Measurements from ENCODE around the gene LUC7L2.

Gene LUC7L2

DNA sequence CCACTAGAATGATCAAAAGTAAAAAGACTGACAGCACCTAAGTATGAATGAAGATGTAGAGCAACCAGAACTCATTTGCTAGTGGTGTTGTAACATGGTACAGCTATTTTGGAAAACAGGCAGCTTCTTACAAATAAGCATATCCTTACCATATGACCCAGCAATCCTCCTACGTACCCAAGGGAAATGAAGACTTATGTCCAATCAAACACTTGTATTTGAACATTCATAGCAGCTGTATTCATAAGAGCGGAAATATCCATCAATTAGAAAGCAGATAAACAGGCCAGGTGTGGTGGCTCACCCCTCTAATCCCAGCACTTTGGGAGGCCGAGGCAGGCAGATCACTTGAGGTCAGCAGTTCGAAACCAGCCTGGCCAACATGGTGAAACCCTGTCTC, 70.7 kb downstream of the LUC7L2 start:
- no peaks in the 10 kb centered on the region for H3K9me3 ChIP-seq
- H3K4me1 ChIP-seq (ENCODE audit: control insufficient read depth in 1 of 2, insufficient read depth in 1 of 2, low read depth in 1 of 2, low read length in 1 of 2), result peaks cover 13 to 15% of the 10 kb centered on the region in 2 experiments
- no peaks in the 10 kb centered on the region for H3K27me3 ChIP-seq
- H3K4me3 ChIP-seq (ENCODE audit: low read depth in 1 of 2, low read length in 1 of 2), result no peak overlapping the region
- no peak overlapping the region for H3K27ac ChIP-seq
- H3K36me3 ChIP-seq, result no peaks in the 10 kb centered on the region
- TF ChIP-seq, protein P1, sequence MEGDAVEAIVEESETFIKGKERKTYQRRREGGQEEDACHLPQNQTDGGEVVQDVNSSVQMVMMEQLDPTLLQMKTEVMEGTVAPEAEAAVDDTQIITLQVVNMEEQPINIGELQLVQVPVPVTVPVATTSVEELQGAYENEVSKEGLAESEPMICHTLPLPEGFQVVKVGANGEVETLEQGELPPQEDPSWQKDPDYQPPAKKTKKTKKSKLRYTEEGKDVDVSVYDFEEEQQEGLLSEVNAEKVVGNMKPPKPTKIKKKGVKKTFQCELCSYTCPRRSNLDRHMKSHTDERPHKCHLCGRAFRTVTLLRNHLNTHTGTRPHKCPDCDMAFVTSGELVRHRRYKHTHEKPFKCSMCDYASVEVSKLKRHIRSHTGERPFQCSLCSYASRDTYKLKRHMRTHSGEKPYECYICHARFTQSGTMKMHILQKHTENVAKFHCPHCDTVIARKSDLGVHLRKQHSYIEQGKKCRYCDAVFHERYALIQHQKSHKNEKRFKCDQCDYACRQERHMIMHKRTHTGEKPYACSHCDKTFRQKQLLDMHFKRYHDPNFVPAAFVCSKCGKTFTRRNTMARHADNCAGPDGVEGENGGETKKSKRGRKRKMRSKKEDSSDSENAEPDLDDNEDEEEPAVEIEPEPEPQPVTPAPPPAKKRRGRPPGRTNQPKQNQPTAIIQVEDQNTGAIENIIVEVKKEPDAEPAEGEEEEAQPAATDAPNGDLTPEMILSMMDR (IDR thresholded peaks at IDR 0.05), result no peak

DNA sequence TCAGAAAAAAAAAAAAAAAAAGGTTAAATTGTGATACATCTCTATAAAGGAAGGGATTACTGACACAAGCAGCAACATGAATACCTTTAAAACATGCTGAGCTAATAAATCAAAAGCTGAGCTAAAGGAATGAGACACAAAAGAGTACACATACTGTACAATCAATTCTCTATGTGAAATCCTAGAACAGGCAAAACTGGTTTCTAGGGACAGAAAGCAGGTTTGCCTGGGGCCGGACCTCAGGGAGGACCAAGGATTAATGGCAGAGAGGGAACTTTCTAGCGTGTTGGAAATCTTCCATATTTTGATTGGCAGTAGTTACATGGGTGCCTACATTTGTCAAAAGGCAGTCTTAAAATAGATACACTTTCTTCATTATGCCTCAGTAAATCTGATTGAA, 71.3 kb downstream of the LUC7L2 start:
- H3K27me3 ChIP-seq, result no peaks in the 10 kb centered on the region
- TF ChIP-seq, protein P1 (IDR thresholded peaks at IDR 0.05), result no peak
- no peaks in the 10 kb centered on the region for H3K9me3 ChIP-seq
- no peaks in the 10 kb centered on the region for H3K36me3 ChIP-seq
- peaks cover 10% of the 10 kb centered on the region in 2 experiments for H3K4me1 ChIP-seq (ENCODE audit: control insufficient read depth in 1 of 2, insufficient read depth in 1 of 2, low read depth in 1 of 2, low read length in 1 of 2)
- no peak overlapping the region for H3K27ac ChIP-seq
- no peak overlapping the region for H3K4me3 ChIP-seq (ENCODE audit: low read depth in 1 of 2, low read length in 1 of 2)

DNA sequence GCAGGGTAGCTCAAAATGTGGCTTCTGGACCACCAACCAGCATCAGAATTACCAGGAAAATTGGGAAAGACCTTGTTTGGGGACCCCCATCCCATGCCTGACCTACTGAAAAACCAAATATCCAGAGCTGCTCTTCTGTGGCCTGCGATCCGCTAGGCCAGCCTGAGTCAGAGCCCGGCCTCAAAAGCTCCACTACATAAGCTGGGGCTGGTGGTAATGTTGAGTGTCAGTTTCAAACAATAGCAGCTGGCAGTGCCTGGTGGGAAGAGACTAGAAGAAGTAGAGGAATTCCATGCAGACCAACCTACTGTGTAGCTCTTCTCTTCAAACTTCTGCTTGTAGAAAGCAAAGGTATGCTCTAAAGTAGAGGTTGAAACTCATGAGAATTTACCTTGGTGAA, 71.8 kb downstream of the LUC7L2 start:
- H3K4me3 ChIP-seq (ENCODE audit: low read depth in 1 of 2, low read length in 1 of 2), result no peak overlapping the region
- TF ChIP-seq, protein P1 (IDR thresholded peaks at IDR 0.05), result no peak
- peaks cover 6% of the 10 kb centered on the region in 2 experiments for H3K4me1 ChIP-seq (ENCODE audit: control insufficient read depth in 1 of 2, insufficient read depth in 1 of 2, low read depth in 1 of 2, low read length in 1 of 2)
- H3K36me3 ChIP-seq, result no peaks in the 10 kb centered on the region
- no peak overlapping the region for H3K27ac ChIP-seq
- no peaks in the 10 kb centered on the region for H3K9me3 ChIP-seq
- H3K27me3 ChIP-seq, result no peaks in the 10 kb centered on the region

DNA sequence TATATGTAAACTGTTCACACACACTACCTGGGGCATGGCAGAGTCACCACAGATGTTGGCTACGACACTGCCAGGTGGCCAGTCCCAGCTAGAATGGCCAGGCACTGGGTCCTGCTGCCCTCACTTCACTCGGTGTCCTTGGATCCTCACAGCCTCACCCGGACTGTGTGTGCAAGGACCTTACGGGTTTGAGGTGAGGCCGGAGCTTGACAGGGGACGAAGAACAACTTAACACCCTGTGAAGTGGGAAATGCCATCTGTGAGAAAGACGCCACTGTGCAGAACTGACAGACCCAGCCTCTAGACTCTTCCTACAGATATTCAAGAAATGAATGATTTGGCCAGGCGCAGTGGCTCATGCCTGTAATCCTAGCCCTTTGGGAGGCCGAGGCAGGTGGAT, 77.1 kb downstream of the LUC7L2 start:
- H3K27ac ChIP-seq, result no peak overlapping the region
- no peaks in the 10 kb centered on the region for H3K4me1 ChIP-seq (ENCODE audit: control insufficient read depth in 1 of 2, insufficient read depth in 1 of 2, low read depth in 1 of 2, low read length in 1 of 2)
- TF ChIP-seq, protein P1 (IDR thresholded peaks at IDR 0.05), result no peak
- no peak overlapping the region for H3K4me3 ChIP-seq (ENCODE audit: low read depth in 1 of 2, low read length in 1 of 2)
- H3K36me3 ChIP-seq, result no peaks in the 10 kb centered on the region
- no peaks in the 10 kb centered on the region for H3K27me3 ChIP-seq
- no peaks in the 10 kb centered on the region for H3K9me3 ChIP-seq

DNA sequence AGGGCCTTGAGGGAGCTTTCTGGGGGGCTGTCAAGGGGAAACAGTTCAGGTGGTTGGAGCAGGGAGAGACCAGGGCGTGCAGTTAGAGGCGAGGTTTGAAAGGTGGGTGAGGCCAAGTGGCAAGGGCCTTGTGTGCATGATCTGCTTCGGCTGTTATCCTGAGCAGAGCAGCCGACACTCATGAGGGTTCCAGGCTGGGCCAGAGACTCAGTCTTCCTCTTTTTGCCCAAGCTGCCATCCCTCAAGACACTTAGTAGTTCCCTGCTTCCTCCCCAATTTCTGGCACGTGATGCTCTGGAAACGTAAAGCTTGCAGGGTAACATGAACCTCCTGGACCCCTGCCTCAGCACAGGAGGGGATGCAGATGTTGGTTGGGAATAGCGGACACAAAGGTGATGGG, 79.7 kb downstream of the LUC7L2 start:
- Histone ChIP-seq H3K27ac (no peak overlapping the region), H3K4me3 (ENCODE audit: low read depth in 1 of 2, low read length in 1 of 2) (no peak overlapping the region), H3K27me3 (no peaks in the 10 kb centered on the region), H3K4me1 (ENCODE audit: control insufficient read depth in 1 of 2, insufficient read depth in 1 of 2, low read depth in 1 of 2, low read length in 1 of 2) (no peaks in the 10 kb centered on the region), H3K9me3 (no peaks in the 10 kb centered on the region), H3K36me3 (no peaks in the 10 kb centered on the region)
- TF ChIP-seq, protein P1 (IDR thresholded peaks at IDR 0.05), result no peak

DNA sequence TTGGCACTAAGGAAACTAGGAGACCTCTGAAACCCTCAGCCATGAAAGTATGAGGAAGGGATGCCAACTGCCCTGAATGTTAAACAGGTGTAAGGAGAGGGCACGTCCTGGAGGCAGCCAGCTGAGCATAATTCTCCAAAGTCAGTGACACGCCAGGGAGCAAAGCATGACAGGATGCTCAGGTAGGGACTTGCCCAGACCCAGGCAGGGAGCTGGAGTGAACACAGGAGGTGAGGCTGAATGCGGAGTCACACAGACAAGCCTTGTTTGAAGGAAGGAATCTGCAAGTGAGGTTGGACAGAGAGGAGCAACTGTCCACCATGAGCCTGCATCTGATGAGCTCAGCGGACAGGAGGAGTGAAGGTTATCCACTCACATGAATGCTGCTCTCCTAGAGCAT, 82.3 kb downstream of the LUC7L2 start:
- Histone ChIP-seq H3K27me3 (no peaks in the 10 kb centered on the region), H3K27ac (no peak overlapping the region), H3K9me3 (no peaks in the 10 kb centered on the region), H3K36me3 (no peaks in the 10 kb centered on the region), H3K4me3 (ENCODE audit: low read depth in 1 of 2, low read length in 1 of 2) (no peak overlapping the region), H3K4me1 (ENCODE audit: control insufficient read depth in 1 of 2, insufficient read depth in 1 of 2, low read depth in 1 of 2, low read length in 1 of 2) (no peaks in the 10 kb centered on the region)
- TF ChIP-seq, protein P1 (IDR thresholded peaks at IDR 0.05), result no peak

Measured in neutrophil (primary cell).